ENCODE results near the gene SRSF3. TPM values are rescaled to one million over a fixed set of nuclear protein-coding genes. Genes with fewer than 3 reads are reported as not detected.

SRSF3 gene
- total and polyA plus RNA-seq, 9 of the 15 experiments (the other 6 are each of a cell fraction or from before 2014, with no cell fraction given), result 337 to 1,200 (median 518) TPM

DNA sequence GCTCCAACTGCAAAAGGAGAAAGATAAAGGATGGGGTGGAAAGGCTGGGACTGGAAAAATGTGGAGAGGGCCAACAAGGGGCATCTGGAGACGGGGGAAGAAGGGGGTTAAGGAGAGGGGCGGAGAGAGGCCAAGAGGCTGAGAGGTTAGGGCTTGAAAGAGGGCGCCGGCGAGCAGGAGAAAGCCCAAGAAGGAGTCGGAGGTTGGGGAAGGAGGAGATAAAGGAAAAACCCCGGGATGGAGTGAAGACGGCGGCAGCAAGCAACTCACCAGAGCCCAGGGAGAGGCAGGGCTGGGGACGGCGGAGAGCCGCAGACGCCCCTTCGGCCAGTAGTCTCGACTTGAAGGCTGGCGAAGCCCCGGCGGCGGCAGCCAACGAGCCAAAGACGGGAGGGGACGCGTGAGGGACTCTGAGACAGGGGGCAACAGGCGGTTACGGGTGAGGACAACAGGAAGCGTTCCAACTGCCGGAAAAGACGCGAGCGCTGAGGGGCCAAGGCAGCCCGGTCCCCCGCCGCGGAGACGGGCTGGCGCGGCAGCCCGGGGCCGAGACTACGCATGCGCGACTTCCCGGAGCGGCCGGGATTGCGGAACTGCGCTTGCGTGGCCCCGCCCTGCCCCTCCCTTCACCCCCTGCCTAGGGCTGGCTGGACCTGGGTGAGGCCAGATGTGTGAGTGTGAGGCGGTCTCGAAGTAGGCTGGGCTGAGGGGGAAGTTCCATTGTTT, 47.1 kb upstream of the SRSF3 start, which contains the start of gene STK38 (continued):
- TF ChIP-seq ZNF57 (CRISPR knock-in tag; IDR thresholded peaks at IDR 0.05) (no peak), GTF2F1 (IDR thresholded peaks at IDR 0.05; ENCODE audit: low read depth, low read length) (no peak), TCF7 (IDR thresholded peaks at IDR 0.05; ENCODE audit: borderline replicate concordance) (no peak), MXI1 (IDR thresholded peaks at IDR 0.05; ENCODE audit: low read depth, low read length) (no peak; the same call in 1 of the 2 replicates), RBBP5 (IDR thresholded peaks at IDR 0.05; ENCODE audit: borderline replicate concordance, insufficient read depth, low read length, poor library complexity, severe bottlenecking) (peak; percentile 92), LCOR (CRISPR knock-in tag; IDR thresholded peaks at IDR 0.05) (no peak), GABPB2 (CRISPR knock-in tag; conservative IDR thresholded peaks at IDR 0.05) (no peak), HDAC3 (IDR thresholded peaks at IDR 0.05; ENCODE audit: borderline replicate concordance, partially characterized antibody) (no peak), HDGF (IDR thresholded peaks at IDR 0.05) (peak; percentile 64; the same call in 1 of the 2 replicates), ZNF354B (CRISPR knock-in tag; IDR thresholded peaks at IDR 0.05) (no peak), DNMT1 (IDR thresholded peaks at IDR 0.05) (0 out of 2 replicates have a peak, but pooled peaks have one; percentile 78), CBFA2T2 (conservative IDR thresholded peaks at IDR 0.05) (no peak)
- TF ChIP-seq, protein P1, sequence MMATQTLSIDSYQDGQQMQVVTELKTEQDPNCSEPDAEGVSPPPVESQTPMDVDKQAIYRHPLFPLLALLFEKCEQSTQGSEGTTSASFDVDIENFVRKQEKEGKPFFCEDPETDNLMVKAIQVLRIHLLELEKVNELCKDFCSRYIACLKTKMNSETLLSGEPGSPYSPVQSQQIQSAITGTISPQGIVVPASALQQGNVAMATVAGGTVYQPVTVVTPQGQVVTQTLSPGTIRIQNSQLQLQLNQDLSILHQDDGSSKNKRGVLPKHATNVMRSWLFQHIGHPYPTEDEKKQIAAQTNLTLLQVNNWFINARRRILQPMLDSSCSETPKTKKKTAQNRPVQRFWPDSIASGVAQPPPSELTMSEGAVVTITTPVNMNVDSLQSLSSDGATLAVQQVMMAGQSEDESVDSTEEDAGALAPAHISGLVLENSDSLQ (IDR thresholded peaks at IDR 0.05), result no peak
- TF ChIP-seq, protein P2, sequence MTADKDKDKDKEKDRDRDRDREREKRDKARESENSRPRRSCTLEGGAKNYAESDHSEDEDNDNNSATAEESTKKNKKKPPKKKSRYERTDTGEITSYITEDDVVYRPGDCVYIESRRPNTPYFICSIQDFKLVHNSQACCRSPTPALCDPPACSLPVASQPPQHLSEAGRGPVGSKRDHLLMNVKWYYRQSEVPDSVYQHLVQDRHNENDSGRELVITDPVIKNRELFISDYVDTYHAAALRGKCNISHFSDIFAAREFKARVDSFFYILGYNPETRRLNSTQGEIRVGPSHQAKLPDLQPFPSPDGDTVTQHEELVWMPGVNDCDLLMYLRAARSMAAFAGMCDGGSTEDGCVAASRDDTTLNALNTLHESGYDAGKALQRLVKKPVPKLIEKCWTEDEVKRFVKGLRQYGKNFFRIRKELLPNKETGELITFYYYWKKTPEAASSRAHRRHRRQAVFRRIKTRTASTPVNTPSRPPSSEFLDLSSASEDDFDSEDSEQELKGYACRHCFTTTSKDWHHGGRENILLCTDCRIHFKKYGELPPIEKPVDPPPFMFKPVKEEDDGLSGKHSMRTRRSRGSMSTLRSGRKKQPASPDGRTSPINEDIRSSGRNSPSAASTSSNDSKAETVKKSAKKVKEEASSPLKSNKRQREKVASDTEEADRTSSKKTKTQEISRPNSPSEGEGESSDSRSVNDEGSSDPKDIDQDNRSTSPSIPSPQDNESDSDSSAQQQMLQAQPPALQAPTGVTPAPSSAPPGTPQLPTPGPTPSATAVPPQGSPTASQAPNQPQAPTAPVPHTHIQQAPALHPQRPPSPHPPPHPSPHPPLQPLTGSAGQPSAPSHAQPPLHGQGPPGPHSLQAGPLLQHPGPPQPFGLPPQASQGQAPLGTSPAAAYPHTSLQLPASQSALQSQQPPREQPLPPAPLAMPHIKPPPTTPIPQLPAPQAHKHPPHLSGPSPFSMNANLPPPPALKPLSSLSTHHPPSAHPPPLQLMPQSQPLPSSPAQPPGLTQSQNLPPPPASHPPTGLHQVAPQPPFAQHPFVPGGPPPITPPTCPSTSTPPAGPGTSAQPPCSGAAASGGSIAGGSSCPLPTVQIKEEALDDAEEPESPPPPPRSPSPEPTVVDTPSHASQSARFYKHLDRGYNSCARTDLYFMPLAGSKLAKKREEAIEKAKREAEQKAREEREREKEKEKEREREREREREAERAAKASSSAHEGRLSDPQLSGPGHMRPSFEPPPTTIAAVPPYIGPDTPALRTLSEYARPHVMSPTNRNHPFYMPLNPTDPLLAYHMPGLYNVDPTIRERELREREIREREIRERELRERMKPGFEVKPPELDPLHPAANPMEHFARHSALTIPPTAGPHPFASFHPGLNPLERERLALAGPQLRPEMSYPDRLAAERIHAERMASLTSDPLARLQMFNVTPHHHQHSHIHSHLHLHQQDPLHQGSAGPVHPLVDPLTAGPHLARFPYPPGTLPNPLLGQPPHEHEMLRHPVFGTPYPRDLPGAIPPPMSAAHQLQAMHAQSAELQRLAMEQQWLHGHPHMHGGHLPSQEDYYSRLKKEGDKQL (CRISPR knock-in tag; IDR thresholded peaks at IDR 0.05; ENCODE audit: borderline replicate concordance), result no peak
- TF ChIP-seq, protein P3, sequence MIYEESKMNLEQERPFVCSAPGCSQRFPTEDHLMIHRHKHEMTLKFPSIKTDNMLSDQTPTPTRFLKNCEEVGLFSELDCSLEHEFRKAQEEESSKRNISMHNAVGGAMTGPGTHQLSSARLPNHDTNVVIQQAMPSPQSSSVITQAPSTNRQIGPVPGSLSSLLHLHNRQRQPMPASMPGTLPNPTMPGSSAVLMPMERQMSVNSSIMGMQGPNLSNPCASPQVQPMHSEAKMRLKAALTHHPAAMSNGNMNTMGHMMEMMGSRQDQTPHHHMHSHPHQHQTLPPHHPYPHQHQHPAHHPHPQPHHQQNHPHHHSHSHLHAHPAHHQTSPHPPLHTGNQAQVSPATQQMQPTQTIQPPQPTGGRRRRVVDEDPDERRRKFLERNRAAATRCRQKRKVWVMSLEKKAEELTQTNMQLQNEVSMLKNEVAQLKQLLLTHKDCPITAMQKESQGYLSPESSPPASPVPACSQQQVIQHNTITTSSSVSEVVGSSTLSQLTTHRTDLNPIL (CRISPR knock-in tag; IDR thresholded peaks at IDR 0.05), result no peak
- TF ChIP-seq, protein P4, sequence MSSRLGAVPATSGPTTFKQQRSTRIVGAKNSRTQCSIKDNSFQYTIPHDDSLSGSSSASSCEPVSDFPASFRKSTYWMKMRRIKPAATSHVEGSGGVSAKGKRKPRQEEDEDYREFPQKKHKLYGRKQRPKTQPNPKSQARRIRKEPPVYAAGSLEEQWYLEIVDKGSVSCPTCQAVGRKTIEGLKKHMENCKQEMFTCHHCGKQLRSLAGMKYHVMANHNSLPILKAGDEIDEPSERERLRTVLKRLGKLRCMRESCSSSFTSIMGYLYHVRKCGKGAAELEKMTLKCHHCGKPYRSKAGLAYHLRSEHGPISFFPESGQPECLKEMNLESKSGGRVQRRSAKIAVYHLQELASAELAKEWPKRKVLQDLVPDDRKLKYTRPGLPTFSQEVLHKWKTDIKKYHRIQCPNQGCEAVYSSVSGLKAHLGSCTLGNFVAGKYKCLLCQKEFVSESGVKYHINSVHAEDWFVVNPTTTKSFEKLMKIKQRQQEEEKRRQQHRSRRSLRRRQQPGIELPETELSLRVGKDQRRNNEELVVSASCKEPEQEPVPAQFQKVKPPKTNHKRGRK (tag; IDR thresholded peaks at IDR 0.05), result no peak
